ENCODE results near the gene PLEKHA8. TPM values are rescaled to one million over a fixed set of nuclear protein-coding genes. Genes with fewer than 3 reads are reported as not detected.

The PLEKHA8 gene
- total RNA-seq, 4 donors from 2014 or later = 5.7 to 12.4 (median 7.2) TPM

DNA sequence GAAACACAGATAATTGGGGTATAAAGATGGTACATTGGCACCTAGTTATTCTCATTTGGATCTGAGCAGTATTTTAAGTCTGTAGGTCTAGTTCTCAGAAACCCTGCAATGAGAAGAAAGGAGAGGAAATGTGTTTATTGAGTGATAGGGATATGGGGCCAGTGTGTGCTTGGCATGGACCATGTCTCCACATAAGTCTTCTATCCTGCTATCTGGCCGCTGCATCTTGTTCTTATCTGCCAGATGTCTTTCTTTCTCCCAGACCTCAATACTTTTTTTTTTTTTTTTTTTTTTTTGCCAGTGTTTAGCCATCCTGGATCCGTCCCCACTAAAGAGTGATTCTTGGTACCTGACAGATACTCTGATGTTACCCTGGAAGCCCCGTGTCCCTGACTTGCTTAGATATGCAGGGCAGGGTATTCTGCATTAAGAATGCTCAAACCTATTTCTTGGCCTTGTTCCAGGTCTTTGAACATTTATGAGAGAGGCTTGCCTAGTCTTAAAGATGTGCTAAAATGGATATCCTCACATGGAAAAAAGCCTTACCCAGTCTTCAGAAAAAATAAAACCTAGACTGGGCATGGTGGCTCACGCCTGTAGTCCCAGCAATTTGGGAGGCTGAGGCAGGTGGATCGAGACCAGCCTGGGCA, 116.6 kb downstream of the PLEKHA8 start:
- DNase-seq (ENCODE audit: low spot score in 2 of 2) = no peak
- Histone ChIP-seq H3K27me3 (no peaks in the 10 kb centered on the region), H3K4me3 (no peak overlapping the region), H3K4me1 (peaks cover 46% of the 10 kb centered on the region), H3K27ac (no peak overlapping the region), H3K36me3 (peaks cover 4% of the 10 kb centered on the region), H3K9me3 (no peaks in the 10 kb centered on the region)
- TF ChIP-seq POLR2AphosphoS5 (IDR thresholded peaks at IDR 0.05) (no peak), POLR2A (IDR thresholded peaks at IDR 0.05) (no peak), EP300 (IDR thresholded peaks at IDR 0.05) (no peak)
- TF ChIP-seq, protein P1, sequence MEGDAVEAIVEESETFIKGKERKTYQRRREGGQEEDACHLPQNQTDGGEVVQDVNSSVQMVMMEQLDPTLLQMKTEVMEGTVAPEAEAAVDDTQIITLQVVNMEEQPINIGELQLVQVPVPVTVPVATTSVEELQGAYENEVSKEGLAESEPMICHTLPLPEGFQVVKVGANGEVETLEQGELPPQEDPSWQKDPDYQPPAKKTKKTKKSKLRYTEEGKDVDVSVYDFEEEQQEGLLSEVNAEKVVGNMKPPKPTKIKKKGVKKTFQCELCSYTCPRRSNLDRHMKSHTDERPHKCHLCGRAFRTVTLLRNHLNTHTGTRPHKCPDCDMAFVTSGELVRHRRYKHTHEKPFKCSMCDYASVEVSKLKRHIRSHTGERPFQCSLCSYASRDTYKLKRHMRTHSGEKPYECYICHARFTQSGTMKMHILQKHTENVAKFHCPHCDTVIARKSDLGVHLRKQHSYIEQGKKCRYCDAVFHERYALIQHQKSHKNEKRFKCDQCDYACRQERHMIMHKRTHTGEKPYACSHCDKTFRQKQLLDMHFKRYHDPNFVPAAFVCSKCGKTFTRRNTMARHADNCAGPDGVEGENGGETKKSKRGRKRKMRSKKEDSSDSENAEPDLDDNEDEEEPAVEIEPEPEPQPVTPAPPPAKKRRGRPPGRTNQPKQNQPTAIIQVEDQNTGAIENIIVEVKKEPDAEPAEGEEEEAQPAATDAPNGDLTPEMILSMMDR (IDR thresholded peaks at IDR 0.05) = no peak
- WGBS = 86% methylated on average over 5 of the region's 5 CpGs

DNA sequence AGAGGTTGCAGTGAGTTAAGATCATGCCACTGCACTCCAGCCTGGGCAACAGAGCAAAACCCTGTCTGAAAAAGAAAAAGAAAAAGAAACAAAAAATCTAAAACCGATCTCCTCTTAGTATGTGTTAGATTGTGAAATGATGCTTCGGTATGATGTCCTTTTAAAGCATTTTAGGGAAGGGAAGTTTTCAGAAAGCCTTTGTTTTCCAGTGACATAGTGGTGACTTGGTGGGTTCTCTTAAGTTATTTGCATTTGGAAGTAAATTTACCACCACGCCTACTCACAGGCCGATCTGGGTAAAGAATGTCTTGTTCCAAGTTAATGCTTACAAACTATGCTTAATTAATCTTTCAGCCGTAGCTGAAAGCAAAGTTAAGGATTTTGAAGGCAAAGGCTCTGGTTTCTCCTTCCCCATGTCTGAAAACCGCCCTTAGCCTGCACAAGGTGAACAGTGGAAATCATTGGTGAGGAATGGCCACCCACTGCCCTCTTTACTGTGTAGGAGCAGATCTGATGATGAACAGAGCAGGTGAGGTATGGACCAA, 117.3 kb downstream of the PLEKHA8 start:
- peaks cover 4% of the 10 kb centered on the region for H3K36me3 ChIP-seq
- DNase-seq (ENCODE audit: low spot score in 2 of 2) = no peak
- no peak overlapping the region for H3K27ac ChIP-seq
- 85% methylated on average over 6 of the region's 6 CpGs for WGBS
- no peak overlapping the region for H3K4me3 ChIP-seq
- TF ChIP-seq POLR2A (IDR thresholded peaks at IDR 0.05) = no peak
- TF ChIP-seq POLR2AphosphoS5 (IDR thresholded peaks at IDR 0.05) = no peak
- TF ChIP-seq, protein P1 (IDR thresholded peaks at IDR 0.05) = no peak
- TF ChIP-seq EP300 (IDR thresholded peaks at IDR 0.05) = no peak
- no peaks in the 10 kb centered on the region for H3K27me3 ChIP-seq
- peaks cover 46% of the 10 kb centered on the region for H3K4me1 ChIP-seq
- no peaks in the 10 kb centered on the region for H3K9me3 ChIP-seq

DNA sequence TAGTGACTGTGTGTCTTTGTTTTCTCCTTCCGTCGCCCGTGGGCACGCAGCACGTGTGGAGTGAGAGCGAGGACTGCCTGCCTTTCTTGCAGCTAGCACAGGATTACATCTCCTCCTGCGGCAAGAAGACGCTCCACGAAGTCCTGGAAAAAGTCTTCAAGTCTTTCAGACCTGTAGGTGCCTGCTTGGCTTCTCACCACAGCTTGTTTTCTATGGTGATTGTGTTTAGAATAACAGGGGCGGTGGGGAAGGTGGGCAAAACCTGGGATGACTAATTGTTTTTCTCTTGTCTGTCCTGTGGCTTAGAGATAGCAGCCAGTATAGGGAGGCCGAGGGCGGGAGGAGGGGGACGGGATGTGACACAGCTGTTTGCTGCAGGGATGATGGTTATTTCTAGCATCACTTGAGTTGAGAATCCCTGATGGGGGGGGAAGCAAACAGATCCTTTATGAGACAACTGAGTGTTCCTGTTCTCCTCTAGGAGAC, 118.0 kb downstream of the PLEKHA8 start:
- Histone ChIP-seq H3K4me3 (no peak overlapping the region), H3K27ac (no peak overlapping the region), H3K36me3 (peaks cover 4% of the 10 kb centered on the region), H3K4me1 (peaks cover 46% of the 10 kb centered on the region), H3K9me3 (no peaks in the 10 kb centered on the region), H3K27me3 (no peaks in the 10 kb centered on the region)
- 83% methylated on average over 13 of the region's 13 CpGs for whole genome bisulfite sequencing
- TF ChIP-seq EP300 (IDR thresholded peaks at IDR 0.05) (no peak), POLR2A (IDR thresholded peaks at IDR 0.05) (no peak), POLR2AphosphoS5 (IDR thresholded peaks at IDR 0.05) (no peak)
- TF ChIP-seq, protein P1 (IDR thresholded peaks at IDR 0.05) = no peak
- DNase-seq (ENCODE audit: low spot score in 2 of 2) = no peak

DNA sequence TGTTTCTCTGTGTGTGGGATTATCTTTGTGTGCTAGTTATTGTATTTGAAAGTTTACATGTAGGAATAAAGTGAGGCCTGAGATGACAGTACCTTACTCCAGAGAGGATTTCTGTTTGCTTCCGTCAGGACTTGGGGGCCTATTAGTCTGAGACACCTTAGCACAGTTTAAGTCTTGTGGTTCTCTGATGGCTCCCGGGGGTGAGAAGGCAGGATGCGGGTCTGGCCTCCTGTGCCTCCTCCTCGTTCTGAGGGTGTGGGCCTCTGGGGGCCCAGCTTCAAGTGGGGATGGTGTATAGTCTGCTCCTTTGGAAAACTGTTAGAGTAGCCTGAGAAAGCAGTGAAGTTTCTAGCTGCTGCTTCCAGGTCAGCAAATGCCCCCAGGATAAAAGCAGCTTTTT, 119.0 kb downstream of the PLEKHA8 start:
- no peak overlapping the region for H3K27ac ChIP-seq
- H3K4me1 ChIP-seq = peaks cover 37% of the 10 kb centered on the region
- H3K9me3 ChIP-seq = no peaks in the 10 kb centered on the region
- peaks cover 10% of the 10 kb centered on the region for H3K36me3 ChIP-seq
- no peak for DNase-seq (ENCODE audit: low spot score in 2 of 2)
- TF ChIP-seq POLR2AphosphoS5 (IDR thresholded peaks at IDR 0.05) = no peak
- no peak for TF ChIP-seq POLR2A (IDR thresholded peaks at IDR 0.05)
- TF ChIP-seq, protein P1 (IDR thresholded peaks at IDR 0.05) = no peak
- no peak for TF ChIP-seq EP300 (IDR thresholded peaks at IDR 0.05)
- 68% methylated on average over 4 of the region's 4 CpGs for WGBS
- H3K4me3 ChIP-seq = no peak overlapping the region
- no peaks in the 10 kb centered on the region for H3K27me3 ChIP-seq

DNA sequence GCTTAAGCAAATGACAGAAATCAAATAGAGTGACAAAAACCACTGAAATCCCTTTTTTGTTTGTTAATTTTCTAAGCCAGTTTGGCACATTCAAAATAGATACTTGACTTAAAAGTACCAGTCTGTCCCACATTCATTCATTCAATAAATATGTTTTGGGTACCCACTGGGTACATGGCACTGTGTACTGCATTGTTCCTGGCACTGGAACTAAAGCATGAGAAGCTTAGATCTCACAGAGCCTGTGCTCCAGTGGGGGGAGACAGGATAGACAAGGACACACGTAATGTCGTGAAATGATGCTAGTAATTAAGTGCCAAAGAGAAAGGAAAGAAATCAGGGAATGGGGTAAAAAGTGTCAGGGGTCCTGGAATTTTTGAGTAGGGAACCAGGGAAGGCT, 119.6 kb downstream of the PLEKHA8 start:
- Histone ChIP-seq H3K27me3 (no peaks in the 10 kb centered on the region), H3K9me3 (no peaks in the 10 kb centered on the region), H3K36me3 (peaks cover 13% of the 10 kb centered on the region), H3K27ac (no peak overlapping the region), H3K4me1 (peaks cover 31% of the 10 kb centered on the region), H3K4me3 (no peak overlapping the region)
- WGBS = 93% methylated on average over 2 of the region's 2 CpGs
- DNase-seq (ENCODE audit: low spot score in 2 of 2) = no peak
- TF ChIP-seq POLR2A (IDR thresholded peaks at IDR 0.05) = no peak
- no peak for TF ChIP-seq POLR2AphosphoS5 (IDR thresholded peaks at IDR 0.05)
- TF ChIP-seq EP300 (IDR thresholded peaks at IDR 0.05) = no peak
- TF ChIP-seq, protein P1 (IDR thresholded peaks at IDR 0.05) = no peak

Measured in suprapubic skin (tissue), 4 donors.